ENCODE data around the gene RUNX3. TPM values are rescaled to one million over a fixed set of nuclear protein-coding genes. Genes with fewer than 3 reads are reported as not detected.

The RUNX3 gene
- total and polyA plus RNA-seq, 2 of the 8 experiments (the other 6 are each of a cell fraction or from before 2014, with no cell fraction given): 0.62 to 0.82 TPM

DNA sequence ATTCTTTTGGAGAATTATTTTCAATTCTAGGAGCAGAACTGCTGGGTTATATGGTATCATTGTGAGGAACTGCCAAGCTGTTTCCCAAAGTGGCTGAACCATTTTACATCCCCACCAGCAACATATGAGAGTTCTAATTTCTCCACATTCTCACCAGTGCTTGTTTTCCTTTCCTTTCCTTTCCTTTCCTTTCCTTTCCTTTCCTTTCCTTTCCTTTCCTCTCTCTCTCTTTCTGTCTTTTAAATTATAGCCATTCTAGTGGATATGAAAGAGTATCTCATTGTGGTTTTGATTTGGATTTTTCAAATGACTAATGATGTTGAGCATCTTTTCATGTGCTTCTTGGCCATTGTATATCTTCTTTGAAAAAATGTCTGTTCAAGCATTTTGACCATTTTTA is 45.3 kb downstream of the RUNX3 start:
- Histone ChIP-seq H2BK5ac (ENCODE audit: low read depth, low read length) (no peak overlapping the region), H3K4me3 (ENCODE audit: extremely low read depth in 1 of 4, insufficient read depth in 2 of 4, low read depth in 3 of 4, low read length in 4 of 4) (no peak overlapping the region), H2AK5ac (ENCODE audit: low read depth, low read length) (no peak overlapping the region), H2BK120ac (replicated peaks; ENCODE audit: low read depth, low read length) (no peak overlapping the region), H3K56ac (replicated peaks; ENCODE audit: insufficient read length, low read depth, low read length) (no peak overlapping the region), H2AFZ (ENCODE audit: low read length) (no peak overlapping the region), H3K14ac (ENCODE audit: insufficient read length) (no peak overlapping the region), H2BK15ac (ENCODE audit: low read length) (no peak overlapping the region), H3K9ac (replicated peaks in 1 of 4; ENCODE audit: extremely low read depth in 1 of 4, low read depth in 3 of 4, low read length in 3 of 4) (no peak overlapping the region), H4K20me1 (replicated peaks in 1 of 2; ENCODE audit: control insufficient read depth in 1 of 2, insufficient read depth in 2 of 2, low read length in 2 of 2) (no peaks in the 10 kb centered on the region), H3K4ac (replicated peaks; ENCODE audit: insufficient read length, low read depth, low read length) (no peak overlapping the region), H2BK20ac (ENCODE audit: low read length) (no peak overlapping the region), H4K8ac (ENCODE audit: extremely low read depth, insufficient read depth, low read length) (no peak overlapping the region), H3K36me3 (ENCODE audit: control insufficient read depth in 2 of 4, insufficient read depth in 4 of 4, low read length in 3 of 4) (no peaks in the 10 kb centered on the region), H3K4me1 (replicated peaks in 1 of 4; ENCODE audit: control insufficient read depth in 3 of 4, insufficient read depth in 4 of 4, low read length in 3 of 4) (no peaks in the 10 kb centered on the region), H3K18ac (ENCODE audit: extremely low read depth, low read length) (no peak overlapping the region), H3K23ac (ENCODE audit: insufficient read length) (no peak overlapping the region), H3K79me2 (ENCODE audit: control insufficient read depth in 1 of 2, insufficient read depth in 2 of 2, low read length in 2 of 2) (no peaks in the 10 kb centered on the region), H3K23me2 (ENCODE audit: low read depth, low read length) (no peaks in the 10 kb centered on the region), H3K9me3 (ENCODE audit: insufficient read depth in 2 of 2, low read depth in 1 of 2, low read length in 1 of 2) (no peaks in the 10 kb centered on the region), H4K91ac (replicated peaks; ENCODE audit: insufficient read length, low read length) (no peak overlapping the region), H3K27me3 (replicated peaks in 1 of 4; ENCODE audit: control insufficient read depth in 3 of 4, extremely low read depth in 1 of 4, insufficient read depth in 3 of 4, low read length in 3 of 4) (peaks cover 0 to 1% (median 0%) of the 10 kb centered on the region in 4 experiments; a peak in 1 of 7 replicates), H4K5ac (ENCODE audit: insufficient read length, low read depth, low read length) (no peak overlapping the region), H2BK12ac (ENCODE audit: low read depth, low read length) (no peak overlapping the region), H3K27ac (ENCODE audit: low read depth, low read length) (no peak overlapping the region), H3K4me2 (ENCODE audit: insufficient read depth in 1 of 2, low read depth in 2 of 2, low read length in 2 of 2) (no peak overlapping the region), H3K79me1 (ENCODE audit: low read depth, low read length) (no peaks in the 10 kb centered on the region)
- FAIRE-seq (no peak), DNase-seq (ENCODE audit: low read depth in 1 of 2, low spot score in 2 of 2) (no peak)
- CTCF ChIA-PET (ENCODE audit: partially characterized antibody): interaction anchor here (1.3 to 5.8 kb wide), 3 partner anchors 13 to 169 kb away, joined by 3 to 62 read pairs (median 6); no protein-coding TSS in a partner anchor
- POLR2A ChIA-PET (ENCODE audit: partially characterized antibody): no interaction called here
- TF ChIP-seq ASH2L (IDR thresholded peaks at IDR 0.05; ENCODE audit: low read length) (no peak), KDM1A (IDR thresholded peaks at IDR 0.05; ENCODE audit: borderline replicate concordance, low read length) (no peak), GTF2F1 (IDR thresholded peaks at IDR 0.05; ENCODE audit: borderline replicate concordance, low read depth, low read length) (no peak), KDM4A (IDR thresholded peaks at IDR 0.05; ENCODE audit: low read depth, low read length, severe bottlenecking) (no peak), CBX5 (IDR thresholded peaks at IDR 0.05; ENCODE audit: low read depth, low read length) (no peak), CEBPB (IDR thresholded peaks at IDR 0.05; ENCODE audit: low read depth, low read length) (no peak), POU5F1 (IDR thresholded peaks at IDR 0.05; ENCODE audit: low read depth, low read length) (no peak), RXRA (IDR thresholded peaks at IDR 0.05; ENCODE audit: insufficient read depth, low read depth, low read length) (no peak), GABPA (IDR thresholded peaks at IDR 0.05; ENCODE audit: borderline replicate concordance, insufficient read depth, low read length) (no peak), EZH2 (IDR thresholded peaks at IDR 0.05; ENCODE audit: low read depth, low read length, severe bottlenecking) (no peak), YY1 (IDR thresholded peaks at IDR 0.05; ENCODE audit: low read depth, low read length) (no peak), TAF7 (optimal IDR thresholded peaks at IDR 0.05; ENCODE audit: borderline replicate concordance, low read depth, low read length) (no peak), SIRT6 (IDR thresholded peaks at IDR 0.05; ENCODE audit: low read length) (no peak), SAP30 (IDR thresholded peaks at IDR 0.05; ENCODE audit: insufficient read depth, insufficient replicate concordance, low read length) (no peak)
- TF ChIP-seq, protein P1, sequence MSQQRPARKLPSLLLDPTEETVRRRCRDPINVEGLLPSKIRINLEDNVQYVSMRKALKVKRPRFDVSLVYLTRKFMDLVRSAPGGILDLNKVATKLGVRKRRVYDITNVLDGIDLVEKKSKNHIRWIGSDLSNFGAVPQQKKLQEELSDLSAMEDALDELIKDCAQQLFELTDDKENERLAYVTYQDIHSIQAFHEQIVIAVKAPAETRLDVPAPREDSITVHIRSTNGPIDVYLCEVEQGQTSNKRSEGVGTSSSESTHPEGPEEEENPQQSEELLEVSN (IDR thresholded peaks at IDR 0.05): no peak

All from H1 (cell line).